Neural progenitor cell (in vitro differentiated cells): ENCODE data around the gene TMPRSS6. TPM values are rescaled to one million over a fixed set of nuclear protein-coding genes. Genes with fewer than 3 reads are reported as not detected.

Experiments
- DNase-seq: peaks from one replicate; pipeline ENCODE4 v3.0.0-alpha.2; 2016; ENCODE audit warnings: low spot score
- H2AFZ ChIP-seq: fragments of 200-600 bp; sonication (generic); replicated peaks from 2 replicates; pipeline ENCODE4 v1.6.1; 2016; ENCODE audit warnings: antibody characterized with exemption
- H3F3A ChIP-seq: fragments of 200-600 bp; sonication (generic); 2 replicates; pipeline ENCODE4 v1.6.1; 2016; ENCODE audit warnings: antibody characterized with exemption, low read depth
- H3K27ac ChIP-seq: fragments of 200-600 bp; sonication (generic); 2 replicates; pipeline ENCODE4 v1.5.1; 2016; ENCODE audit warnings: mild to moderate bottlenecking
- H3K27me3 ChIP-seq: fragments of 200-600 bp; sonication (generic); 2 replicates; pipeline ENCODE4 v1.6.1; 2016; ENCODE audit warnings: mild to moderate bottlenecking, moderate library complexity
- H3K36me3 ChIP-seq: fragments of 200-600 bp; sonication (generic); 2 replicates; pipeline ENCODE4 v1.5.1; 2016
- H3K4me1 ChIP-seq: fragments of 200-600 bp; sonication (generic); 2 replicates; pipeline ENCODE4 v1.6.1; 2016; ENCODE audit warnings: mixed run types
- H3K4me2 ChIP-seq: fragments of 200-600 bp; sonication (generic); 2 replicates; pipeline ENCODE4 v1.6.1; 2016
- H3K4me3 ChIP-seq: fragments of 200-600 bp; sonication (generic); 2 replicates; pipeline ENCODE4 v1.5.1; 2016
- H3K79me2 ChIP-seq: fragments of 200-600 bp; sonication (generic); 2 replicates; pipeline ENCODE4 v1.6.1; 2016; ENCODE audit warnings: low read depth
- H3K9ac ChIP-seq: fragments of 200-600 bp; sonication (generic); 2 replicates; pipeline ENCODE4 v1.6.1; 2016
- H3K9me3 ChIP-seq: fragments of 200-600 bp; sonication (generic); 2 replicates; pipeline ENCODE4 v1.5.1; 2016; ENCODE audit warnings: low read depth
- H4K20me1 ChIP-seq: fragments of 200-600 bp; sonication (generic); 2 replicates; pipeline ENCODE4 v1.6.1; 2016; ENCODE audit warnings: low read depth
- H3K27ac Mint-ChIP-seq: 3 replicates; pipeline ENCODE4 v1.8.0; 2021; ENCODE audit warnings: mixed read lengths
- H3K27me3 Mint-ChIP-seq: 2 replicates; pipeline ENCODE4 v1.8.0; 2022; ENCODE audit warnings: low read depth, mild to moderate bottlenecking, inconsistent platforms, moderate library complexity, mixed read lengths; ENCODE audit not compliant: insufficient read depth
- H3K36me3 Mint-ChIP-seq: 3 replicates; pipeline ENCODE4 v1.8.0; 2021; ENCODE audit warnings: mixed read lengths
- H3K4me1 Mint-ChIP-seq: 3 replicates; pipeline ENCODE4 v1.8.0; 2021; ENCODE audit warnings: mixed read lengths
- H3K4me3 Mint-ChIP-seq: 3 replicates; pipeline ENCODE4 v1.8.0; 2021; ENCODE audit warnings: mild to moderate bottlenecking, moderate library complexity, mixed read lengths
- H3K9me3 Mint-ChIP-seq: 3 replicates; pipeline ENCODE4 v1.8.0; 2020; ENCODE audit warnings: mixed read lengths
- CTCF ChIP-seq: fragments of 200-600 bp; sonication (generic); IDR thresholded peaks from 2 replicates; pipeline ENCODE4 v1.5.1; 2017; ENCODE audit warnings: antibody characterized with exemption, mild to moderate bottlenecking
- EZH2 ChIP-seq: fragments of 200-600 bp; sonication (generic); IDR thresholded peaks from 2 replicates; pipeline ENCODE4 v1.6.1; 2017; ENCODE audit warnings: antibody characterized with exemption, mild to moderate bottlenecking, moderate library complexity
- EZH2phosphoT487 ChIP-seq: fragments of 200-600 bp; sonication (generic); IDR thresholded peaks from 2 replicates; pipeline ENCODE4 v1.6.1; 2017; ENCODE audit warnings: antibody characterized with exemption
- total RNA-seq: library from RNA; depleted of rRNA; stranded (reverse); fragments of >200 nt; gene quantifications from 2 replicates; pipeline ENCODE4 v1.2.3, GENCODE V29; 2015; ENCODE audit warnings: low replicate concordance

The TMPRSS6 gene
- total RNA-seq, 1 donor from 2014 or later, result not detected

- DNase-seq, result no peak
- Histone ChIP-seq H2AFZ (no peak overlapping the region), H3K9ac (no peak overlapping the region), H3K79me2 (no peaks in the 10 kb centered on the region), H3K4me3 (no peak overlapping the region), H3K9me3 (no peaks in the 10 kb centered on the region), H3K4me2 (no peak overlapping the region), H3K36me3 (no peaks in the 10 kb centered on the region), H3K4me1 (no peaks in the 10 kb centered on the region), H4K20me1 (no peaks in the 10 kb centered on the region), H3F3A (no peaks in the 10 kb centered on the region), H3K27ac (no peak overlapping the region), H3K27me3 (no peaks in the 10 kb centered on the region)
- TF ChIP-seq CTCF, result no peak
- no peak for TF ChIP-seq EZH2
- TF ChIP-seq EZH2phosphoT487, result no peak
- Mint-ChIP-seq H3K27ac (no peak overlapping the region), H3K4me1 (peaks cover 7% of the 10 kb centered on the region), H3K27me3 (peaks cover 9% of the 10 kb centered on the region), H3K4me3 (no peak overlapping the region), H3K36me3 (no peaks in the 10 kb centered on the region), H3K9me3 (no peaks in the 10 kb centered on the region)
These were observed 27.6 kb upstream of the TMPRSS6 start for GRCh38 chr22:37137131-37137530.

GRCh38 chr22:37135023-37135422, 25.5 kb upstream of the TMPRSS6 start:
- no peaks in the 10 kb centered on the region for H3K4me1 ChIP-seq
- no peak overlapping the region for H3K27ac ChIP-seq
- no peaks in the 10 kb centered on the region for H3K36me3 ChIP-seq
- H3K4me1 Mint-ChIP-seq, result peaks cover 10% of the 10 kb centered on the region
- no peak overlapping the region for H3K4me3 ChIP-seq
- H3F3A ChIP-seq, result no peaks in the 10 kb centered on the region
- H3K27me3 ChIP-seq, result no peaks in the 10 kb centered on the region
- H3K4me2 ChIP-seq, result no peak overlapping the region
- H3K27ac Mint-ChIP-seq, result no peak overlapping the region
- no peaks in the 10 kb centered on the region for H3K79me2 ChIP-seq
- no peaks in the 10 kb centered on the region for H3K9me3 Mint-ChIP-seq
- no peaks in the 10 kb centered on the region for H3K9me3 ChIP-seq
- no peaks in the 10 kb centered on the region for H3K36me3 Mint-ChIP-seq
- TF ChIP-seq EZH2 (no peak), EZH2phosphoT487 (no peak), CTCF (no peak)
- DNase-seq, result no peak
- no peaks in the 10 kb centered on the region for H4K20me1 ChIP-seq
- no peak overlapping the region for H2AFZ ChIP-seq
- peaks cover 9% of the 10 kb centered on the region for H3K27me3 Mint-ChIP-seq
- H3K9ac ChIP-seq, result no peak overlapping the region
- peak overlapping the region; percentile 50 for H3K4me3 Mint-ChIP-seq

- Histone ChIP-seq H3K36me3 (no peaks in the 10 kb centered on the region), H4K20me1 (no peaks in the 10 kb centered on the region), H2AFZ (no peak overlapping the region), H3K27me3 (no peaks in the 10 kb centered on the region), H3K79me2 (no peaks in the 10 kb centered on the region), H3K4me3 (no peak overlapping the region), H3K27ac (no peak overlapping the region), H3K4me2 (no peak overlapping the region), H3K4me1 (no peaks in the 10 kb centered on the region), H3K9ac (no peak overlapping the region), H3K9me3 (no peaks in the 10 kb centered on the region), H3F3A (no peaks in the 10 kb centered on the region)
- Mint-ChIP-seq H3K4me1 (peaks cover 13% of the 10 kb centered on the region), H3K36me3 (no peaks in the 10 kb centered on the region), H3K4me3 (no peak overlapping the region), H3K27me3 (peaks cover 9% of the 10 kb centered on the region), H3K9me3 (no peaks in the 10 kb centered on the region), H3K27ac (peak overlapping the region; percentile 72)
- no peak for DNase-seq
- TF ChIP-seq EZH2, result no peak
- no peak for TF ChIP-seq CTCF
- no peak for TF ChIP-seq EZH2phosphoT487
These were observed 23.9 kb upstream of the TMPRSS6 start for GRCh38 chr22:37133304-37134018.
